GM12878 (cell line): ENCODE measurements around the gene CETP.

ENCODE experiments used
- ATF7 ChIP-seq: fragments of 450-650 bp; IDR thresholded peaks from 2 replicates; pipeline ENCODE4 v1.6.1; 2016; ENCODE audit warnings: low read depth, mild to moderate bottlenecking
- CTCF ChIP-seq, 3 experiments: IDR thresholded peaks in 2 of 3; conservative IDR thresholded peaks in 1 of 3; 2 replicates each; pipeline ENCODE4 v1.5.1; 2011; ENCODE audit warnings: low read depth in 3 of 3, low read length in 3 of 3, mild to moderate bottlenecking in 3 of 3, control low read depth in 2 of 3, moderate library complexity in 2 of 3, inconsistent platforms in 1 of 3, mixed read lengths in 1 of 3; ENCODE audit not compliant: control insufficient read depth in 2 of 3, insufficient read depth in 1 of 3; ENCODE audit errors: extremely low read depth in 1 of 3
- RUNX3 ChIP-seq: IDR thresholded peaks from 2 replicates; pipeline ENCODE4 v1.6.1; 2012; ENCODE audit warnings: low read length, inconsistent platforms

DNA sequence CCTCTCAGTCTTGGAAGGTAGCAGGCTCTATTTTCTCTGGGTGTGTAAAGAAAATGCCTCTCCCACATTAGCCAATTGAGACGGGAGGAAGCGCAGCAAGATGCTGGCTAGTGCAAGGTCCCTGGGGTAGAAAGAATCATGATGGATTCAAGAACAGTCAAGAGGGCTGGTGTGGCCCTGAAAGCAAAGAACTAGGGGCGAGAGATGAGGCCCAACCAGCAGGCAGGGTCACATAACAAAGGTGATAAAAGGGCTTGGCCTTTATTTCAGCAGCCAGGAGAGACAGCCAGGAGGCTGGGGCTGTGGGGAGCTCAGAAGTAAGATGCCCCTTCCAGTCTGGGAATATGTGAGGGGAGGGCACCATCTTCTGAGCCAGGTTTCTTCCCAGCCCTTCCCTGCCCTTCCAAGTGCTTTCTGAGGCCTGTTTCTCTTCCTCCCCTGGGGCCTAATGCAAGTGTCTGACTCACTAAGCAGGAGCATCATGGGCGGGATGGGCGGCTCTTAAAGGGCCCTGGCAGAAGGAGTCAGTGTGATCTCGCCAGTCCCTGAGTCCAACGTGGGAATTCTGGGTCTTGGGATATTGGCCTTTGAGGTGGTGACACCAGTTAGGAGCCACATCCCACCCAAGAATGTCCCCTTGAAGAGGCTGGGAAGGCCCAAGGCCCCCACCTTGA lies 23.7 kb downstream of the CETP start:
- TF ChIP-seq ATF7 (no peak), CTCF (IDR thresholded peaks at IDR 0.05 in 2 of 3, conservative IDR thresholded peaks at IDR 0.05 in 1 of 3; ENCODE audit: control insufficient read depth in 2 of 3, extremely low read depth in 1 of 3, insufficient read depth in 1 of 3, low read depth in 3 of 3, low read length in 3 of 3) (no peak), RUNX3 (no peak)
